A549 (cell line): ENCODE results near the gene HINT3. TPM values are rescaled to one million over a fixed set of nuclear protein-coding genes. Genes with fewer than 3 reads are reported as not detected.

Source experiments
- ATAC-seq, 2 experiments: fragments of 200-7000 bp in 1 of 2; fragments of >200 bp in 1 of 2; cut with Nextera tagmentation in 1 of 2; cut with Tn5 transposase in 1 of 2; 3 replicates each; pipeline versions ENCODE4 v1.8.0 to v1.9.1; 2018 to 2020; ENCODE audit warnings: mild to moderate bottlenecking in 1 of 2, moderate library complexity in 1 of 2
- CTCF ChIA-PET: fragments of 300-600 bp; sonication (Branson Sonifier 250); formaldehyde crosslinking; extraction: SDS; loops from one replicate; lab custom pipeline; 2021; ENCODE audit warnings: antibody characterized with exemption, inconsistent platforms; lab: Yijun Ruan, JAX
- POLR2A ChIA-PET: fragments of 350-600 bp; formaldehyde crosslinking; extraction: SDS; loops from one replicate; lab custom pipeline; 2021; ENCODE audit warnings: antibody characterized with exemption, inconsistent platforms; lab: Yijun Ruan, JAX
- DNase-seq, 2 experiments: peaks; one replicate each; pipeline versions ENCODE4 v3.0.0 to v3.0.0-alpha.2; 2011 to 2016; ENCODE audit warnings: low read depth in 1 of 2, low spot score in 1 of 2
- FAIRE-seq: peaks from 2 replicates; lab custom pipeline; 2011; peaks lifted over from hg19 to GRCh38; lab: Jason Lieb, UNC
- H3K27ac ChIP-seq, 2 experiments: fragments of >200 bp; sonication (Bioruptor Twin); formaldehyde crosslinking; 3 replicates each; pipeline ENCODE4 v1.5.1; 2016 to 2017
- H3K4me1 ChIP-seq: fragments of >200 bp; sonication (Bioruptor Twin); formaldehyde crosslinking; 3 replicates; pipeline ENCODE4 v1.6.1; 2016
- H3K4me2 ChIP-seq: fragments of >200 bp; sonication (Bioruptor Twin); formaldehyde crosslinking; 3 replicates; pipeline ENCODE4 v1.6.1; 2016
- H3K4me3 ChIP-seq: fragments of >200 bp; sonication (Bioruptor Twin); formaldehyde crosslinking; 3 replicates; pipeline ENCODE4 v1.5.1; 2016
- H3K9me3 ChIP-seq: fragments of >200 bp; sonication (Bioruptor Twin); formaldehyde crosslinking; 3 replicates; pipeline ENCODE4 v1.6.1; 2016
- BCL3 ChIP-seq: fragments of >200 bp; sonication (Bioruptor Twin); formaldehyde crosslinking; IDR thresholded peaks from 3 replicates; pipeline ENCODE4 v1.6.1; 2016
- CBX2 ChIP-seq: fragments of 200-600 bp; sonication (generic); IDR thresholded peaks from 2 replicates; pipeline ENCODE4 v1.6.1; 2016; ENCODE audit warnings: low read depth, mild to moderate bottlenecking, borderline replicate concordance
- CHD2 ChIP-seq: fragments of 150-350 bp; IDR thresholded peaks from 2 replicates; pipeline ENCODE4 v1.6.1; 2014; ENCODE audit warnings: low read length; ENCODE audit not compliant: partially characterized antibody
- CTCF ChIP-seq: fragments of >200 bp; sonication (Bioruptor Twin); formaldehyde crosslinking; IDR thresholded peaks from 3 replicates; pipeline ENCODE4 v1.5.1; 2016
- ELK1 ChIP-seq: fragments of 150-350 bp; IDR thresholded peaks from 2 replicates; pipeline ENCODE4 v1.6.1; 2014; ENCODE audit warnings: low read depth, mild to moderate bottlenecking, low read length
- ESRRA ChIP-seq: fragments of 150-350 bp; IDR thresholded peaks from 2 replicates; pipeline ENCODE4 v1.6.1; 2014; ENCODE audit warnings: mild to moderate bottlenecking, low read length, borderline replicate concordance
- FOSB ChIP-seq: fragments of 250-450 bp; sonication (Bioruptor Pico); IDR thresholded peaks from 2 replicates; pipeline ENCODE4 v1.5.0; 2020; ENCODE audit warnings: mild to moderate bottlenecking, moderate library complexity
- FOXS1 ChIP-seq: fragments of 250-450 bp; sonication (Bioruptor Pico); IDR thresholded peaks from 2 replicates; pipeline ENCODE4 v1.5.0; 2020; ENCODE audit warnings: mild to moderate bottlenecking, moderate library complexity
- GATA3 ChIP-seq: IDR thresholded peaks from 2 replicates; pipeline ENCODE4 v1.6.1; 2012; ENCODE audit warnings: borderline replicate concordance
- HES2 ChIP-seq: fragments of >200 bp; sonication (Bioruptor Twin); formaldehyde crosslinking; IDR thresholded peaks from 2 replicates; pipeline ENCODE4 v1.6.1; 2016
- HEYL ChIP-seq: fragments of 250-450 bp; sonication (Bioruptor Pico); IDR thresholded peaks from 2 replicates; pipeline ENCODE4 v1.8.0; 2021; ENCODE audit warnings: mild to moderate bottlenecking, moderate library complexity
- JUN ChIP-seq, 2 experiments: fragments of >200 bp; sonication (Bioruptor Twin); formaldehyde crosslinking; IDR thresholded peaks; 2 replicates in 1 of 2; 3 replicates in 1 of 2; pipeline ENCODE4 v1.6.1; 2016 to 2017
- JUNB ChIP-seq: fragments of >200 bp; sonication (Bioruptor Twin); formaldehyde crosslinking; IDR thresholded peaks from 2 replicates; pipeline ENCODE4 v1.6.1; 2016
- KDM5A ChIP-seq: fragments of 200-600 bp; sonication (generic); IDR thresholded peaks from 2 replicates; pipeline ENCODE4 v1.6.1; 2016; ENCODE audit warnings: antibody characterized with exemption, mild to moderate bottlenecking
- MAZ ChIP-seq: fragments of 150-350 bp; IDR thresholded peaks from 2 replicates; pipeline ENCODE4 v1.6.1; 2014; ENCODE audit warnings: antibody characterized with exemption, low read depth, low read length, borderline replicate concordance
- NFE2L2 ChIP-seq: fragments of 150-350 bp; conservative IDR thresholded peaks from 2 replicates; pipeline ENCODE4 v1.6.1; 2014; ENCODE audit warnings: low read length
- NR3C1 ChIP-seq: fragments of >200 bp; sonication (Bioruptor Twin); formaldehyde crosslinking; IDR thresholded peaks from 3 replicates; pipeline ENCODE4 v1.6.1; 2017
- PHF8 ChIP-seq: fragments of 200-600 bp; sonication (generic); IDR thresholded peaks from 2 replicates; pipeline ENCODE4 v1.6.1; 2016; ENCODE audit warnings: low read depth, mild to moderate bottlenecking, antibody characterized with exemption, moderate library complexity, borderline replicate concordance
- RAD21 ChIP-seq, 2 experiments: fragments of >200 bp in 1 of 2; sonication (Bioruptor Twin) in 1 of 2; formaldehyde crosslinking in 1 of 2; IDR thresholded peaks in 1 of 2; conservative IDR thresholded peaks in 1 of 2; 2 replicates in 1 of 2; 3 replicates in 1 of 2; pipeline ENCODE4 v1.6.1; 2012 to 2018; ENCODE audit warnings: inconsistent platforms in 1 of 2
- RCOR1 ChIP-seq: fragments of 150-350 bp; IDR thresholded peaks from 2 replicates; pipeline ENCODE4 v1.6.1; 2014; ENCODE audit warnings: antibody characterized with exemption, low read length, low read depth
- REST ChIP-seq: fragments of 200-600 bp; sonication (generic); IDR thresholded peaks from 2 replicates; pipeline ENCODE4 v1.6.1; 2016; ENCODE audit warnings: antibody characterized with exemption, mild to moderate bottlenecking, moderate library complexity
- RNF2 ChIP-seq: fragments of 200-600 bp; sonication (generic); IDR thresholded peaks from 2 replicates; pipeline ENCODE4 v1.6.1; 2016; ENCODE audit warnings: low read depth, mild to moderate bottlenecking, antibody characterized with exemption, moderate library complexity, borderline replicate concordance
- TP53 ChIP-seq: fragments of 250-450 bp; sonication (Bioruptor Pico); IDR thresholded peaks from 2 replicates; pipeline ENCODE4 v1.5.0; 2021; ENCODE audit warnings: mild to moderate bottlenecking, moderate library complexity
- USF2 ChIP-seq: fragments of 450-650 bp; IDR thresholded peaks from 2 replicates; pipeline ENCODE4 v1.6.1; 2014; ENCODE audit warnings: antibody characterized with exemption
- ZC3H11A ChIP-seq: fragments of 450-650 bp; IDR thresholded peaks from 2 replicates; pipeline ENCODE4 v1.6.1; 2014; ENCODE audit warnings: antibody characterized with exemption, mild to moderate bottlenecking
- ZSCAN20 ChIP-seq: fragments of 250-450 bp; sonication (Bioruptor Pico); IDR thresholded peaks from 2 replicates; pipeline ENCODE4 v1.8.0; 2022; ENCODE audit warnings: mild to moderate bottlenecking, moderate library complexity
- WGBS: methylation state at CpG from one replicate; pipeline ENCODE4 v1.1.6; 2017; ENCODE audit errors: missing lambda C conversion rate; 5-methylcytosine and 5-hydroxymethylcytosine counted together
- polyA plus RNA-seq, 4 experiments: library from polyadenylated mRNA; depleted of rRNA in 3 of 4; stranded (reverse); fragments of >200 nt; fragmentation: RNase III in 1 of 4; extraction: RNeasy Plus Mini Kit Qiagen cat#74134 plus additional on column Dnase treatment in 1 of 4; gene quantifications; 2 replicates in 3 of 4; 3 replicates in 1 of 4; pipeline ENCODE4 v1.2.3, GENCODE V29; 2011 to 2017

The HINT3 gene
- polyA plus RNA-seq, 2 of the 4 experiments (the other 2 are of a cell fraction): 4.7 to 13.0 TPM

- Histone ChIP-seq H3K9me3 (no peaks in the 10 kb centered on the region), H3K4me3 (0 out of 3 replicates have a peak overlapping the region, but pooled peaks have one; percentile 3), H3K27ac (peak overlapping the region; percentile 89 to 91), H3K4me2 (peak overlapping the region; percentile 94), H3K4me1 (peaks cover 79% of the 10 kb centered on the region)
- POLR2A ChIA-PET: no interaction called here
- FAIRE-seq (no peak), ATAC-seq (no peak; a peak in 1 of 6 replicates), DNase-seq (no peak)
- CTCF ChIA-PET: interaction anchor here (0.9 to 2.1 kb wide), 5 partner anchors 21 to 133 kb away, joined by 3 to 7 read pairs (median 4); partner anchors contain the start of genes HINT3 and NCOA7
- TF ChIP-seq JUNB (no peak), CBX2 (no peak), RAD21 (conservative IDR thresholded peaks at IDR 0.05 in 1 of 2, IDR thresholded peaks at IDR 0.05 in 1 of 2) (no peak), HES2 (no peak), MAZ (no peak), REST (no peak), ZSCAN20 (no peak), USF2 (no peak), NR3C1 (no peak), FOSB (CRISPR knock-in tag) (no peak), KDM5A (no peak), TP53 (CRISPR knock-in tag) (no peak; the same call in 1 of the 2 replicates)
- WGBS: 76% methylated on average over 2 of the region's 2 CpGs
Measured at GRCh38 chr6:125924697-125925358, 31.7 kb upstream of the HINT3 start.

GRCh38 chr6:125926711-125927110 lies 29.9 kb upstream of the HINT3 start:
- ChIA-PET CTCF (interaction anchor here (1.5 kb wide), 1 partner anchor 29 kb away, joined by 3 read pairs; no protein-coding TSS in a partner anchor), POLR2A (no interaction called here)
- no peaks in the 10 kb centered on the region for H3K9me3 ChIP-seq
- peak overlapping the region; percentile 94 for H3K4me2 ChIP-seq
- DNase-seq: no peak
- H3K27ac ChIP-seq: peak overlapping the region; percentile 38 to 73; a peak in 4 of 6 replicates
- WGBS: 73% methylated on average over 3 of the region's 3 CpGs
- peaks cover 83% of the 10 kb centered on the region for H3K4me1 ChIP-seq
- no peak for ATAC-seq
- FAIRE-seq: no peak
- H3K4me3 ChIP-seq: no peak overlapping the region
- TF ChIP-seq PHF8: no peak
- no peak for TF ChIP-seq RCOR1
- TF ChIP-seq ZC3H11A: no peak
- no peak for TF ChIP-seq MAZ
- no peak for TF ChIP-seq CHD2
- no peak for TF ChIP-seq ELK1
- no peak for TF ChIP-seq NFE2L2
- no peak for TF ChIP-seq GATA3
- no peak for TF ChIP-seq HEYL
- TF ChIP-seq FOXS1: no peak
- no peak for TF ChIP-seq BCL3
- TF ChIP-seq RNF2: no peak
- no peak for TF ChIP-seq CTCF
- no peak for TF ChIP-seq ESRRA
- no peak for TF ChIP-seq JUN (IDR thresholded peaks at IDR 0.05)
- no peak for TF ChIP-seq ZSCAN20
